IMR-90 (cell line): ENCODE results near the gene SOX12. TPM values are rescaled to one million over a fixed set of nuclear protein-coding genes. Genes with fewer than 3 reads are reported as not detected.

Experiments
- ATAC-seq: fragments of 200-7000 bp; cut with Tn5 transposase; 2 replicates; pipeline ENCODE4 v1.9.1; 2020; ENCODE audit warnings: low read depth, mild to moderate bottlenecking, moderate library complexity
- BruUV-seq: library from RNA; stranded (reverse); fragments of 400-500 nt; replicated peaks from 2 replicates; lab custom pipeline; 2021; lab: Mats Ljungman, UMichigan
- CTCF ChIA-PET: fragments of 300-600 bp; formaldehyde crosslinking; extraction: SDS; loops from one replicate; lab custom pipeline; 2021; ENCODE audit warnings: antibody characterized with exemption; lab: Yijun Ruan, JAX
- POLR2A ChIA-PET: fragments of 300-600 bp; sonication (Branson Sonifier 250); formaldehyde crosslinking; loops from one replicate; lab custom pipeline; 2022; ENCODE audit warnings: antibody characterized with exemption; ENCODE audit not compliant: unreplicated experiment; lab: Charles Lee
- DNase-seq: peaks from one replicate; pipeline ENCODE4 v3.0.0; 2013
- H2AFZ ChIP-seq: replicated peaks from 2 replicates; pipeline ENCODE3; 2013; ENCODE audit warnings: low read length, mild to moderate bottlenecking; ENCODE audit not compliant: poor library complexity
- H2AK5ac ChIP-seq: 2 replicates; pipeline ENCODE4 v1.6.1; 2013; ENCODE audit warnings: low read depth, low read length, inconsistent platforms
- H2AK9ac ChIP-seq: replicated peaks from 2 replicates; pipeline ENCODE3; 2013; ENCODE audit warnings: mild to moderate bottlenecking, low read depth, low read length, moderate library complexity; ENCODE audit not compliant: poor library complexity
- H2BK120ac ChIP-seq: 2 replicates; pipeline ENCODE4 v1.6.1; 2013; ENCODE audit warnings: low read depth, low read length, inconsistent platforms
- H2BK15ac ChIP-seq: 3 replicates; pipeline ENCODE4 v1.6.1; 2013; ENCODE audit warnings: low read depth, low read length, inconsistent platforms
- H2BK20ac ChIP-seq: 2 replicates; pipeline ENCODE4 v1.6.1; 2013; ENCODE audit warnings: low read depth, mild to moderate bottlenecking, inconsistent platforms, low read length, moderate library complexity
- H2BK5ac ChIP-seq: 2 replicates; pipeline ENCODE4 v1.6.1; 2013; ENCODE audit warnings: mild to moderate bottlenecking, low read depth, low read length, inconsistent platforms; ENCODE audit not compliant: poor library complexity, severe bottlenecking
- H3K14ac ChIP-seq: replicated peaks from 2 replicates; pipeline ENCODE4 v1.6.1; 2013; ENCODE audit warnings: low read depth, low read length, inconsistent platforms
- H3K18ac ChIP-seq: 2 replicates; pipeline ENCODE4 v1.6.1; 2013; ENCODE audit warnings: low read depth, low read length, control low read depth
- H3K23ac ChIP-seq: 2 replicates; pipeline ENCODE4 v1.6.1; 2013; ENCODE audit warnings: low read depth, low read length, inconsistent platforms
- H3K27ac ChIP-seq: 2 replicates; pipeline ENCODE4 v1.5.1; 2013; ENCODE audit warnings: mild to moderate bottlenecking, control low read depth, low read length; ENCODE audit not compliant: insufficient read depth
- H3K27me3 ChIP-seq: 2 replicates; pipeline ENCODE4 v1.6.1; 2013; ENCODE audit warnings: low read length; ENCODE audit not compliant: control insufficient read depth, insufficient read depth
- H3K36me3 ChIP-seq: 2 replicates; pipeline ENCODE4 v1.6.1; 2013; ENCODE audit warnings: low read length, mixed read lengths; ENCODE audit not compliant: control insufficient read depth, insufficient read depth
- H3K4ac ChIP-seq: 2 replicates; pipeline ENCODE4 v1.6.1; 2013; ENCODE audit warnings: low read depth, low read length, inconsistent platforms
- H3K4me1 ChIP-seq: 2 replicates; pipeline ENCODE4 v1.6.1; 2013; ENCODE audit warnings: low read length, mixed read lengths; ENCODE audit not compliant: control insufficient read depth, insufficient read depth
- H3K4me2 ChIP-seq: 2 replicates; pipeline ENCODE4 v1.6.1; 2013; ENCODE audit warnings: low read depth, mild to moderate bottlenecking, control low read depth, low read length, moderate library complexity
- H3K4me3 ChIP-seq: 2 replicates; pipeline ENCODE4 v1.5.1; 2013; ENCODE audit warnings: low read depth, mild to moderate bottlenecking, control low read depth, low read length, moderate library complexity; ENCODE audit not compliant: insufficient read depth
- H3K56ac ChIP-seq: 2 replicates; pipeline ENCODE4 v1.6.1; 2013; ENCODE audit warnings: low read length, inconsistent platforms; ENCODE audit not compliant: insufficient read depth; ENCODE audit errors: extremely low read depth
- H3K79me1 ChIP-seq, 2 experiments: 2 replicates each; pipeline ENCODE4 v1.6.1; 2013; ENCODE audit warnings: low read length in 2 of 2, inconsistent platforms in 1 of 2, low read depth in 1 of 2
- H3K9ac ChIP-seq: 2 replicates; pipeline ENCODE4 v1.6.1; 2013; ENCODE audit warnings: low read depth, low read length, control low read depth
- H3K9me1 ChIP-seq: 2 replicates; pipeline ENCODE4 v1.6.1; 2013; ENCODE audit warnings: low read length, inconsistent platforms; ENCODE audit not compliant: insufficient read depth
- H3K9me3 ChIP-seq: 2 replicates; pipeline ENCODE4 v1.6.1; 2013; ENCODE audit warnings: low read length; ENCODE audit not compliant: control insufficient read depth, insufficient read depth
- H4K20me1 ChIP-seq: 2 replicates; pipeline ENCODE4 v1.6.1; 2013; ENCODE audit warnings: low read length, inconsistent platforms; ENCODE audit not compliant: insufficient read depth
- H4K5ac ChIP-seq: 2 replicates; pipeline ENCODE4 v1.6.1; 2013; ENCODE audit warnings: mild to moderate bottlenecking, low read depth, low read length, control low read depth
- H4K8ac ChIP-seq, 2 experiments: 2 replicates each; pipeline ENCODE4 v1.6.1; 2013; ENCODE audit warnings: low read depth in 2 of 2, low read length in 2 of 2, control low read depth in 1 of 2, inconsistent platforms in 1 of 2
- H4K91ac ChIP-seq: 2 replicates; pipeline ENCODE4 v1.6.1; 2013; ENCODE audit warnings: low read depth, low read length, inconsistent platforms; ENCODE audit not compliant: insufficient read depth
- CEBPB ChIP-seq: IDR thresholded peaks from 2 replicates; pipeline ENCODE4 v1.6.1; 2012; ENCODE audit warnings: low read depth, low read length, improper control_type of control experiment
- MAZ ChIP-seq: IDR thresholded peaks from 2 replicates; pipeline ENCODE4 v1.6.1; 2012; ENCODE audit warnings: low read depth, mild to moderate bottlenecking, low read length, improper control_type of control experiment, moderate library complexity, borderline replicate concordance
- WGBS, 2 experiments: methylation state at CpG; one replicate each; pipeline versions ENCODE4 v1.1.5 to v1.1.7; 2013; ENCODE audit warnings: missing lambda C conversion rate in 2 of 2; ENCODE audit not compliant: insufficient read length in 1 of 2; ENCODE audit errors: extremely low coverage in 2 of 2; 5-methylcytosine and 5-hydroxymethylcytosine counted together
- dilution Hi-C: fragments of 300-500 bp; cut with HindIII; formaldehyde crosslinking; loops from one replicate; pipeline ENCODE4 v1.14.3; 2018; ENCODE audit warnings: low sequenced_read_pairs; ENCODE audit not compliant: unreplicated experiment
- in situ Hi-C: fragments of 300-500 bp; cut with MboI; formaldehyde crosslinking; loops from 3 replicates; pipeline ENCODE4 v1.14.3; 2019; ENCODE audit warnings: low sequenced_read_pairs, inconsistent platforms, mixed read lengths
- intact Hi-C: fragments of 100-400 bp; cut with micrococcal nuclease; formaldehyde crosslinking; loops from 2 replicates; pipeline ENCODE4 v1.10.0; 2022
- polyA plus RNA-seq, 3 experiments: library from polyadenylated mRNA; depleted of rRNA; stranded (reverse); fragments of >200 nt; gene quantifications; 2 replicates each; pipeline ENCODE4 v1.2.3, GENCODE V29; 2012; ENCODE audit warnings: low replicate concordance in 1 of 3
- total RNA-seq: library from RNA; depleted of rRNA; stranded (reverse); fragments of >200 nt; gene quantifications from 2 replicates; pipeline ENCODE4 v1.2.3, GENCODE V29; 2012

SOX12 gene
- total and polyA plus RNA-seq, 2 of the 4 experiments (the other 2 are of a cell fraction), result 1.1 to 6.2 TPM

DNA sequence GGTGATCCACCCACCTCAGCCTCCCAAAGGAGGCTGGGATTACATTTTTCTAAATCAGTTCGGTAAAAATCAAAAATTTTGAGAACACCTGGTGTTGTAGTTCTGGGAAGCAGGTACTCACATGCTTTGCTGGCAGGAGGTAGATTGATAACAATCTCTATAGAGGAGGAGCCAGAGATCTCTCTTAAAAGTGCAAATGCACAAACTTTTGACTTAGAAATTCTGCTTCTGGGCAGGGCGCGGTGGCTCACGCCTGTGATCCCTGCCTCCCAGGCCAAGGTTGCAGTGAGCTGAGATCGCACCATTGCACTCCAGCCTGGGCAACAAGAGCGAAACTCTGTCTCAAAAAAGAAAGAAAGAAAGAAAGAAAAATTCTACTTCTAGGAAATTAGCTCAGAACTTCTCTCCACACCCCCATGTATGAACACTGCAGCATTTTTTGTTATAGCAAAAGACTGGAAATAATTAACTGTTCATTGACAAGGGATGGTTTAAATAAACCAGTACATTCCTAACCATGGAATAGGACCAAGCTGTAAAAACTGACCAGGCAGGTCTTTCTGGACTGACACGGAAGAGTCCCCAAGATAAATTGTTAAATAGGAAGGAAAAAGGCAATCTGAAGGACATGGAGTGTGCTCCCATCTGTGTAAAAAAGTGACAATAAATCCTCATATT lies 40.8 kb downstream of the SOX12 start:
- no peak overlapping the region for H3K4me3 ChIP-seq
- no peak overlapping the region for H3K27ac ChIP-seq
- 17% methylated on average over 1 of the region's 7 CpGs; no CpG with 5 or more reads in 1 of the 2 experiments for WGBS, 2 experiments
- no peak overlapping the region for H3K18ac ChIP-seq
- H2BK120ac ChIP-seq, result 0 out of 2 replicates have a peak overlapping the region, but pooled peaks have one; percentile 11
- H3K4ac ChIP-seq, result no peak overlapping the region
- H2BK15ac ChIP-seq, result no peak overlapping the region
- in situ Hi-C loops (no loop called here), intact Hi-C loops (no loop called here), dilution Hi-C loops (no loop called here)
- H4K91ac ChIP-seq, result no peak overlapping the region
- ChIA-PET CTCF (interaction anchor here (0.8 kb wide), 1 partner anchor 12 kb away, joined by 3 read pairs; no protein-coding TSS in a partner anchor), POLR2A (no interaction called here)
- TF ChIP-seq MAZ (no peak), CEBPB (no peak)
- no peak for ATAC-seq
- no peak overlapping the region for H3K56ac ChIP-seq
- no peak overlapping the region for H2AFZ ChIP-seq
- no peaks in the 10 kb centered on the region for H3K36me3 ChIP-seq
- H2AK5ac ChIP-seq, result no peak overlapping the region
- no peaks in the 10 kb centered on the region; a peak in 1 of 4 replicates for H3K79me1 ChIP-seq
- peaks cover 14% of the 10 kb centered on the region for H3K4me1 ChIP-seq
- H4K5ac ChIP-seq, result no peak overlapping the region
- no peaks in the 10 kb centered on the region for H3K9me3 ChIP-seq
- BruUV-seq, result no TSS peak
- no peak overlapping the region for H3K9ac ChIP-seq
- no peak overlapping the region for H2AK9ac ChIP-seq
- H3K4me2 ChIP-seq, result no peak overlapping the region
- no peak overlapping the region for H2BK5ac ChIP-seq
- H2BK20ac ChIP-seq, result no peak overlapping the region; the same call in 1 of the 2 replicates
- H3K27me3 ChIP-seq, result no peaks in the 10 kb centered on the region
- H4K8ac ChIP-seq, result no peak overlapping the region
- no peak overlapping the region for H3K23ac ChIP-seq
- H3K9me1 ChIP-seq, result peaks cover 18% of the 10 kb centered on the region
- DNase-seq, result no peak
- H4K20me1 ChIP-seq, result no peaks in the 10 kb centered on the region
- H3K14ac ChIP-seq, result no peak overlapping the region
